ENCODE data around the gene ABLIM1. TPM values are rescaled to one million over a fixed set of nuclear protein-coding genes. Genes with fewer than 3 reads are reported as not detected.

Gene ABLIM1
- total RNA-seq, 3 donors from 2014 or later (not counting 1 experiment from before 2014, with no cell fraction given) = 71.9 to 118 (median 73.5) TPM

- H3K4me1 ChIP-seq (ENCODE audit: control insufficient read depth, insufficient read depth, low read length) = no peaks in the 10 kb centered on the region
- H3K4me3 ChIP-seq (ENCODE audit: low read length) = no peak overlapping the region
- peaks cover 17% of the 10 kb centered on the region for H3K36me3 ChIP-seq (ENCODE audit: control insufficient read depth, insufficient read depth, low read length)
- ATAC-seq (no peak), DNase-seq (no peak)
- no peaks in the 10 kb centered on the region for H3K27me3 ChIP-seq (ENCODE audit: control insufficient read depth, insufficient read depth, low read length)
- no peak overlapping the region for H3K27ac ChIP-seq (ENCODE audit: low read length)
- TF ChIP-seq CTCF (IDR thresholded peaks at IDR 0.05) = no peak
- Mint-ChIP-seq H3K36me3 (no peaks in the 10 kb centered on the region), H3K27ac (peak overlapping the region in 1 of 2 donors; percentile 18), H3K4me3 (no peak overlapping the region), H3K27me3 (ENCODE audit: low read depth in 2 of 2) (no peaks in the 10 kb centered on the region), H3K4me1 (peaks cover 4 to 5% of the 10 kb centered on the region in 2 donors), H3K9me3 (no peaks in the 10 kb centered on the region)
- H3K9me3 ChIP-seq (ENCODE audit: control insufficient read depth, insufficient read depth, low read length) = no peaks in the 10 kb centered on the region
- intact Hi-C loops (cut with micrococcal nuclease) = loop anchor here (10.0 kb wide), 1 partner anchor 48 kb away; no protein-coding TSS in a partner anchor
- WGBS (ENCODE audit: insufficient coverage) = 97% methylated on average over 7 of the region's 7 CpGs
Measured at GRCh38 chr10:114477285-114477684, 180.8 kb downstream of the ABLIM1 start.

- H3K4me1 Mint-ChIP-seq = peaks cover 7 to 10% of the 10 kb centered on the region in 2 donors
- no peaks in the 10 kb centered on the region for H3K9me3 Mint-ChIP-seq
- intact Hi-C loops (cut with micrococcal nuclease) = loop anchor here (5.0 to 10.0 kb wide), 2 partner anchors 50 to 402 kb away; no protein-coding TSS in a partner anchor
- H3K4me3 ChIP-seq (ENCODE audit: low read length) = no peak overlapping the region
- no peaks in the 10 kb centered on the region for H3K36me3 Mint-ChIP-seq
- WGBS (ENCODE audit: insufficient coverage) = 97% methylated on average over 5 of the region's 5 CpGs
- H3K27ac ChIP-seq (ENCODE audit: low read length) = no peak overlapping the region
- H3K36me3 ChIP-seq (ENCODE audit: control insufficient read depth, insufficient read depth, low read length) = peaks cover 7% of the 10 kb centered on the region
- H3K27me3 ChIP-seq (ENCODE audit: control insufficient read depth, insufficient read depth, low read length) = no peaks in the 10 kb centered on the region
- H3K27ac Mint-ChIP-seq = peak overlapping the region in 1 of 2 donors; percentile 22
- ATAC-seq (no peak), DNase-seq (no peak)
- H3K4me1 ChIP-seq (ENCODE audit: control insufficient read depth, insufficient read depth, low read length) = peaks cover 3% of the 10 kb centered on the region
- no peak overlapping the region for H3K4me3 Mint-ChIP-seq
- TF ChIP-seq CTCF (IDR thresholded peaks at IDR 0.05) = no peak
- no peaks in the 10 kb centered on the region for H3K27me3 Mint-ChIP-seq (ENCODE audit: low read depth in 2 of 2)
- H3K9me3 ChIP-seq (ENCODE audit: control insufficient read depth, insufficient read depth, low read length) = no peaks in the 10 kb centered on the region
Measured at GRCh38 chr10:114474989-114475388, 183.1 kb downstream of the ABLIM1 start.

DNA sequence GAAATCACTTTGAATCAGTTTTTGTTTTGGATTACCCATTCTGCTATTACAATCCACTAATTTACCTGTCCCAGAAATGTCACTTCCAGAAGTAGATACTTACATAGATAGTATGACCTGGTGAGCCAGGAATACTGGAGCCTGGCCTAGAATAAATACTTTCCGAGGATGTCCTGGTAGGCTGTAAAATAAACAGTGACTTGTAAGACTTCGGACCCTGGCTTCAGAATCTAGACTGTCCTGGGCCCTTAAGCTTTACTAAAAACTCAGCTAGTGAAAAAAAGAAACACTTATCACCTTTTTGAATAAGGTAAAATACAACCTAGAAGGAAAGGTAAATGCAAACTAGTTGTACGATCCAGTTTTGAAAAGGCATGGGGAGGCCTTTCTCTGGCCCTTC, 184.3 kb downstream of the ABLIM1 start:
- Histone ChIP-seq H3K27me3 (ENCODE audit: control insufficient read depth, insufficient read depth, low read length) (no peaks in the 10 kb centered on the region), H3K4me3 (ENCODE audit: low read length) (no peak overlapping the region), H3K36me3 (ENCODE audit: control insufficient read depth, insufficient read depth, low read length) (peaks cover 12% of the 10 kb centered on the region), H3K4me1 (ENCODE audit: control insufficient read depth, insufficient read depth, low read length) (peaks cover 3% of the 10 kb centered on the region), H3K9me3 (ENCODE audit: control insufficient read depth, insufficient read depth, low read length) (no peaks in the 10 kb centered on the region), H3K27ac (ENCODE audit: low read length) (no peak overlapping the region)
- no peak for TF ChIP-seq CTCF (IDR thresholded peaks at IDR 0.05)
- Mint-ChIP-seq H3K4me3 (no peak overlapping the region), H3K27me3 (ENCODE audit: low read depth in 2 of 2) (no peaks in the 10 kb centered on the region), H3K9me3 (no peaks in the 10 kb centered on the region), H3K27ac (peak overlapping the region in 1 of 2 donors; percentile 22), H3K4me1 (peaks cover 7 to 10% of the 10 kb centered on the region in 2 donors), H3K36me3 (no peaks in the 10 kb centered on the region)
- intact Hi-C loops (cut with micrococcal nuclease) = loop anchor here (5.0 to 10.0 kb wide), 2 partner anchors 51 to 404 kb away; no protein-coding TSS in a partner anchor
- ATAC-seq = no peak
- no peak for DNase-seq
- WGBS (ENCODE audit: insufficient coverage) = 100% methylated on average over 3 of the region's 3 CpGs

DNA sequence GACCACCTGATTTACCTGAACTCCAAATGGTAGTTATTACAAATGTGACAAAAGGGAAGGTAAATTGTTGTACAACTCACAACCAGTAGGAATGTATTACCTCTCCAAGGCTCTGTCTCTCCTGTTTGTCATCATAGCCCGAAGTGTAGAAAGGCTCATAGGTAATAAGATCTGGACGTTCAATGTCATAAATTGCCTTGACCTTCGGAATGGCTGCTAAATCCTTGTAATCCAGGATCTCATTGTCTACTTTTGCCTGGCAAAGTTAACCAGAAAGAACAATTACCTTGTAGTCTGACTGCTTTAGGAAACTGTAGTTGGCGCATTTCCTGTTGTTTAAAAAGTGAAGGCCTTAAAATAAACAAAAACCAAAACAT, 185.2 kb downstream of the ABLIM1 start:
- DNase-seq = no peak
- no peak for ATAC-seq
- Histone ChIP-seq H3K4me1 (ENCODE audit: control insufficient read depth, insufficient read depth, low read length) (peaks cover 3% of the 10 kb centered on the region), H3K9me3 (ENCODE audit: control insufficient read depth, insufficient read depth, low read length) (no peaks in the 10 kb centered on the region), H3K27me3 (ENCODE audit: control insufficient read depth, insufficient read depth, low read length) (no peaks in the 10 kb centered on the region), H3K4me3 (ENCODE audit: low read length) (no peak overlapping the region), H3K27ac (ENCODE audit: low read length) (no peak overlapping the region), H3K36me3 (ENCODE audit: control insufficient read depth, insufficient read depth, low read length) (peaks cover 14% of the 10 kb centered on the region)
- Mint-ChIP-seq H3K36me3 (no peaks in the 10 kb centered on the region), H3K27ac (peak overlapping the region in 1 of 2 donors; percentile 44), H3K9me3 (no peaks in the 10 kb centered on the region), H3K4me1 (peaks cover 7 to 10% of the 10 kb centered on the region in 2 donors), H3K27me3 (ENCODE audit: low read depth in 2 of 2) (no peaks in the 10 kb centered on the region), H3K4me3 (no peak overlapping the region)
- intact Hi-C loops (cut with micrococcal nuclease) = loop anchor here (5.0 to 10.0 kb wide), 2 partner anchors 52 to 404 kb away; no protein-coding TSS in a partner anchor
- no peak for TF ChIP-seq CTCF (IDR thresholded peaks at IDR 0.05)
- 90% methylated on average over 3 of the region's 4 CpGs for WGBS (ENCODE audit: insufficient coverage)

Data from natural killer cell (primary cell).